Cardiac fibroblast (primary cell): ENCODE data around the gene UBE2Q2.

Experiments
- DNase-seq, 2 donors: peaks; one replicate each; pipeline versions ENCODE4 v3.0.0 to v3.0.0-alpha.2; 2010; ENCODE audit warnings: low read depth in 2 of 2
- H3K4me3 ChIP-seq, 2 donors: replicated peaks in 1 of 2; 1 replicate in 1 of 2; 2 replicates in 1 of 2; pipeline ENCODE4 v1.5.1; 2011; ENCODE audit warnings: low read depth in 2 of 2, low read length in 2 of 2, mild to moderate bottlenecking in 2 of 2, moderate library complexity in 1 of 2
- CTCF ChIP-seq: IDR thresholded peaks from one replicate; pipeline ENCODE4 v1.5.1; 2011; ENCODE audit warnings: low read depth, mild to moderate bottlenecking, low read length, inconsistent platforms

UBE2Q2 gene

GRCh38 chr15:75808563-75808962, 34.7 kb upstream of the UBE2Q2 start:
- no peak for DNase-seq
- H3K4me3 ChIP-seq = no peak overlapping the region
- TF ChIP-seq CTCF = no peak

- no peak overlapping the region for H3K4me3 ChIP-seq
- TF ChIP-seq CTCF = peak; percentile 56
- DNase-seq = peak; percentile 52 to 55
Measured at GRCh38 chr15:75809986-75810750, 33.1 kb upstream of the UBE2Q2 start.

- no peak overlapping the region for H3K4me3 ChIP-seq
- TF ChIP-seq CTCF = no peak
- DNase-seq = no peak
Measured at GRCh38 chr15:75810874-75811498, 32.3 kb upstream of the UBE2Q2 start.

- DNase-seq = no peak
- no peak overlapping the region for H3K4me3 ChIP-seq
- no peak for TF ChIP-seq CTCF
Measured at GRCh38 chr15:75811626-75812025, 31.6 kb upstream of the UBE2Q2 start.

GRCh38 chr15:75814794-75815193, 28.5 kb upstream of the UBE2Q2 start:
- no peak overlapping the region for H3K4me3 ChIP-seq
- no peak for TF ChIP-seq CTCF
- DNase-seq = no peak

GRCh38 chr15:75815811-75816719, 27.2 kb upstream of the UBE2Q2 start:
- no peak overlapping the region for H3K4me3 ChIP-seq
- TF ChIP-seq CTCF = no peak
- DNase-seq = peak; percentile 18 to 46
